Body of pancreas (tissue), 4 donors: ENCODE measurements around the gene ASGR1. TPM values are rescaled to one million over a fixed set of nuclear protein-coding genes. Genes with fewer than 3 reads are reported as not detected.
"Not testable (repeated sequence)": the region's sequence is repeated elsewhere in the genome, so short reads cannot be mapped to it uniquely, and the experiment has no call there.

Experiments used
- ATAC-seq: fragments of 150-250 bp; one replicate; pipeline ENCODE4 v1.9.1; 2016
- DNase-seq, 4 donors: peaks; one replicate each; pipeline ENCODE4 v3.0.0-alpha.2; 2019
- H3K27ac ChIP-seq, 4 donors: fragments of 200-600 bp; sonication (generic); 1 replicate in 3 of 4; 2 replicates in 1 of 4; pipeline versions ENCODE4 v1.5.1 to v1.6.1; 2016 to 2019; ENCODE audit warnings: mild to moderate bottlenecking in 1 of 4, mixed read lengths in 1 of 4, moderate library complexity in 1 of 4
- H3K27me3 ChIP-seq, 2 donors: fragments of 200-600 bp; sonication (generic); one replicate each; pipeline ENCODE4 v1.6.0; 2016; ENCODE audit warnings: mild to moderate bottlenecking in 1 of 2
- H3K36me3 ChIP-seq, 2 donors: fragments of 200-600 bp; sonication (generic); replicated peaks in 1 of 2; 2 replicates each; pipeline ENCODE4 v1.5.1; 2016; ENCODE audit warnings: low read depth in 2 of 2; ENCODE audit not compliant: insufficient read depth in 1 of 2
- H3K4me1 ChIP-seq: fragments of 200-600 bp; sonication (generic); one replicate; pipeline ENCODE4 v1.6.0; 2016
- H3K4me3 ChIP-seq, 2 donors: fragments of 200-600 bp; sonication (generic); 1 replicate in 1 of 2; 2 replicates in 1 of 2; pipeline ENCODE4 v1.5.1; 2016 to 2019
- H3K9me3 ChIP-seq, 3 donors: fragments of 200-600 bp; sonication (generic); 1 replicate in 2 of 3; 2 replicates in 1 of 3; pipeline ENCODE4 v1.5.1; 2016
- CTCF ChIP-seq, 7 experiments: fragments of 450-650 bp in 4 of 7; fragments of 200-600 bp in 3 of 7; sonication (generic) in 3 of 7; IDR thresholded peaks; one replicate each; pipeline ENCODE4 v1.5.1; 2016 to 2019; ENCODE audit warnings: antibody characterized with exemption in 7 of 7
- POLR2A ChIP-seq, 3 donors: fragments of 450-650 bp; IDR thresholded peaks; one replicate each; pipeline ENCODE4 v1.6.1; 2016; ENCODE audit warnings: antibody characterized with exemption in 3 of 3, mild to moderate bottlenecking in 2 of 3
- WGBS, 2 donors: methylation state at CpG; one replicate each; pipeline ENCODE4 v1.1.5; 2017; 5-methylcytosine and 5-hydroxymethylcytosine counted together
- intact Hi-C: fragments of 100-400 bp; cut with DNase I; formaldehyde crosslinking; loops from one replicate; pipeline ENCODE4 v1.15.1; 2023
- total RNA-seq, 2 donors: library from RNA; depleted of rRNA; stranded (reverse); fragments of >200 nt; gene quantifications; one replicate each; pipeline ENCODE4 v1.1.0, GENCODE V29; 2016

The ASGR1 gene
- total RNA-seq, 2 donors from 2014 or later, result 4.6 TPM; not detected in 1

- 69 to 72% methylated on average over 1 of the region's 1 CpG for WGBS, 2 donors
- H3K27ac ChIP-seq, result no peak overlapping the region
- intact Hi-C loops, result no loop called here
- peaks cover 22% of the 10 kb centered on the region for H3K4me1 ChIP-seq
- H3K4me3 ChIP-seq, result no peak overlapping the region
- no peak for TF ChIP-seq CTCF (IDR thresholded peaks at IDR 0.05)
- no peak for TF ChIP-seq POLR2A (IDR thresholded peaks at IDR 0.05)
- ATAC-seq (no peak), DNase-seq (no peak)
- H3K36me3 ChIP-seq, result no peaks in the 10 kb centered on the region
- no peaks in the 10 kb centered on the region for H3K9me3 ChIP-seq
- peaks cover 0 to 15% of the 10 kb centered on the region in 2 donors for H3K27me3 ChIP-seq
Measured at GRCh38 chr17:7176107-7176840, 2.9 kb downstream of the ASGR1 start.

GRCh38 chr17:7175330-7175733, 3.8 kb downstream of the ASGR1 start:
- H3K27me3 ChIP-seq, result peaks cover 0 to 15% of the 10 kb centered on the region in 2 donors
- intact Hi-C loops, result no loop called here

GRCh38 chr17:7174603-7175326, 4.4 kb downstream of the ASGR1 start:
- 65 to 78% methylated on average over 7 of the region's 7 CpGs for WGBS, 2 donors
- peaks cover 0 to 15% of the 10 kb centered on the region in 2 donors for H3K27me3 ChIP-seq
- H3K36me3 ChIP-seq, result no peaks in the 10 kb centered on the region
- DNase-seq, result no peak
- no peak for TF ChIP-seq CTCF (IDR thresholded peaks at IDR 0.05)
- H3K4me3 ChIP-seq, result no peak overlapping the region
- peaks cover 22% of the 10 kb centered on the region for H3K4me1 ChIP-seq
- ATAC-seq, result no peak
- intact Hi-C loops, result no loop called here
- H3K27ac ChIP-seq, result no peak overlapping the region
- no peaks in the 10 kb centered on the region for H3K9me3 ChIP-seq

More at GRCh38 chr17:7175330-7175733, 3.8 kb downstream of the ASGR1 start:
- H3K4me1 ChIP-seq, result peaks cover 22% of the 10 kb centered on the region
- no peaks in the 10 kb centered on the region for H3K36me3 ChIP-seq
- no peak overlapping the region for H3K4me3 ChIP-seq
- DNase-seq (no peak), ATAC-seq (no peak)
- no peak overlapping the region for H3K27ac ChIP-seq
- TF ChIP-seq POLR2A (IDR thresholded peaks at IDR 0.05) (no peak), CTCF (IDR thresholded peaks at IDR 0.05) (no peak)
- H3K9me3 ChIP-seq, result no peaks in the 10 kb centered on the region
- WGBS, 2 donors, result 76 to 82% methylated on average over 5 of the region's 5 CpGs

GRCh38 chr17:7173687-7174602, 5.2 kb downstream of the ASGR1 start:
- H3K9me3 ChIP-seq, result peaks cover 0 to 2% (median 0%) of the 10 kb centered on the region in 3 donors
- H3K4me1 ChIP-seq, result peaks cover 22% of the 10 kb centered on the region
- no peak overlapping the region for H3K27ac ChIP-seq
- intact Hi-C loops, result no loop called here
- peaks cover 0 to 15% of the 10 kb centered on the region in 2 donors for H3K27me3 ChIP-seq
- peak in 1 of 7 experiments; percentile 27 for TF ChIP-seq CTCF (IDR thresholded peaks at IDR 0.05)
- peak in 1 of 3 donors; percentile 15 for TF ChIP-seq POLR2A (IDR thresholded peaks at IDR 0.05)
- ATAC-seq (peak; percentile 41), DNase-seq (peak; percentile 52 to 79 (median 61))
- 37 to 41% methylated on average over 24 to 64 of the region's 69 CpGs for WGBS, 2 donors
- H3K36me3 ChIP-seq, result no peaks in the 10 kb centered on the region
- no peak overlapping the region for H3K4me3 ChIP-seq

GRCh38 chr17:7172522-7173191, 6.5 kb downstream of the ASGR1 start:
- H3K4me3 ChIP-seq, H3K27ac ChIP-seq, DNase-seq, H3K9me3 ChIP-seq, H3K36me3 ChIP-seq, intact Hi-C loops, ATAC-seq: not testable (repeated sequence)
- WGBS, 2 donors, result 81 to 84% methylated on average over 18 of the region's 18 CpGs
- H3K4me1 ChIP-seq, result peaks cover 15% of the 10 kb centered on the region
- H3K27me3 ChIP-seq, result peaks cover 0 to 11% of the 10 kb centered on the region in 2 donors

GRCh38 chr17:7169565-7169908, 9.6 kb downstream of the ASGR1 start:
- not testable (repeated sequence) for ATAC-seq, H3K4me3 ChIP-seq

More at GRCh38 chr17:7169565-7169908, 9.6 kb downstream of the ASGR1 start:
- H3K27me3 ChIP-seq, DNase-seq, H3K9me3 ChIP-seq, H3K4me1 ChIP-seq, intact Hi-C loops, H3K36me3 ChIP-seq, H3K27ac ChIP-seq: not testable (repeated sequence)
- 89 to 98% methylated on average over 7 of the region's 7 CpGs for WGBS, 2 donors
